ENCODE measurements around the gene GAS2L1.

GRCh38 chr22:29267462-29267857 lies 39.0 kb upstream of the GAS2L1 start:
- TF ChIP-seq CTCF (conservative IDR thresholded peaks at IDR 0.05; ENCODE audit: low read length) (no peak), EZH2phosphoT487 (IDR thresholded peaks at IDR 0.05; ENCODE audit: borderline replicate concordance, low read depth, low read length) (no peak)

Data from OCI-LY7 (cell line).